Stimulated activated CD8-positive, alpha-beta memory T cell treated with anti-CD3 and anti-CD28 coated beads, Interleukin-4, amount 100 ng/mL, for 24 hours (primary cell): Measurements from ENCODE around the gene CRYAB.
A peak's percentile ranks its signal among the peaks of the same experiment; 100 is the strongest.
"Not testable (repeated sequence)": the region's sequence is repeated elsewhere in the genome, so short reads cannot be mapped to it uniquely, and the experiment has no call there.

Experiments
- DNase-seq: peaks from one replicate; pipeline ENCODE4 v3.0.0-alpha.2; 2020; ENCODE audit warnings: low read depth

The CRYAB gene

GRCh38 chr11:111906680-111907079 is 4.9 kb downstream of the CRYAB start:
- DNase-seq, result no peak

GRCh38 chr11:111905411-111905810 is 6.2 kb downstream of the CRYAB start:
- no peak for DNase-seq

- no peak for DNase-seq
Measured at GRCh38 chr11:111886844-111887243, 24.7 kb downstream of the CRYAB start.

GRCh38 chr11:111886032-111886431 is 25.5 kb downstream of the CRYAB start:
- no peak for DNase-seq

GRCh38 chr11:111885053-111885452 is 26.5 kb downstream of the CRYAB start:
- DNase-seq, result not testable (repeated sequence)

- no peak for DNase-seq
Measured at GRCh38 chr11:111882202-111882601, 29.4 kb downstream of the CRYAB start.

- DNase-seq, result no peak
Measured at GRCh38 chr11:111879637-111879960, 32.0 kb downstream of the CRYAB start.

GRCh38 chr11:111878849-111879636 is 32.5 kb downstream of the CRYAB start, which contains the start of the genes CFAP68 and FDXACB1:
CFAP68 (plus strand) TSS chr11:111879541; CDS start chr11:111879561, 20 bp downstream.
FDXACB1 (minus strand) TSS chr11:111879165; CDS start chr11:111879132, 33 bp downstream.
- peak; percentile 88 for DNase-seq

GRCh38 chr11:111878385-111878848 is 33.2 kb downstream of the CRYAB start:
- DNase-seq, result no peak

GRCh38 chr11:111871693-111872161 is 39.8 kb downstream of the CRYAB start:
- DNase-seq, result no peak

- DNase-seq, result peak; percentile 83
Measured at GRCh38 chr11:111870886-111871692, 40.5 kb downstream of the CRYAB start, which contains the start of gene ALG9. ALG9 (minus strand) TSS chr11:111871581; CDS start chr11:111871482, 99 bp downstream.

- DNase-seq, result no peak
Measured at GRCh38 chr11:111870522-111870885, 41.1 kb downstream of the CRYAB start.

- DNase-seq, result no peak
Measured at GRCh38 chr11:111870113-111870512, 41.5 kb downstream of the CRYAB start.

- DNase-seq, result no peak
Measured at GRCh38 chr11:111860257-111860656, 51.3 kb downstream of the CRYAB start.
